B cell (primary cell): ENCODE data around the gene PTPN6. TPM values are rescaled to one million over a fixed set of nuclear protein-coding genes. Genes with fewer than 3 reads are reported as not detected.

Source experiments
- ATAC-seq: fragments of 200-7000 bp; cut with Tn5 transposase; one replicate; pipeline ENCODE4 v1.10.0; 2021; ENCODE audit warnings: low read depth, mild to moderate bottlenecking, moderate number of reproducible peaks, moderate library complexity
- CTCF ChIA-PET: fragments of 350-600 bp; sonication (Branson Sonifier 250); formaldehyde crosslinking; loops from one replicate; lab custom pipeline; 2021; ENCODE audit warnings: antibody characterized with exemption, inconsistent platforms; lab: Charles Lee
- POLR2A ChIA-PET: fragments of 350-600 bp; sonication (Branson Sonifier 250); formaldehyde crosslinking; loops from one replicate; lab custom pipeline; 2021; ENCODE audit warnings: antibody characterized with exemption; lab: Charles Lee
- DNase-seq: peaks from one replicate; pipeline ENCODE4 v3.0.0; 2013
- H2AFZ ChIP-seq: 2 replicates; pipeline ENCODE4 v1.6.1; 2012; ENCODE audit warnings: mild to moderate bottlenecking, low read depth, low read length; ENCODE audit not compliant: insufficient read depth, poor library complexity, severe bottlenecking
- H3K27ac ChIP-seq, 2 donors: 1 replicate in 1 of 2; 2 replicates in 1 of 2; pipeline ENCODE4 v1.5.1; 2012 to 2013; ENCODE audit warnings: low read length in 2 of 2, mild to moderate bottlenecking in 2 of 2, moderate library complexity in 1 of 2
- H3K27me3 ChIP-seq, 4 experiments: fragments of 200-600 bp in 1 of 4; sonication (generic) in 1 of 4; replicated peaks in 1 of 4; 1 replicate in 2 of 4; 2 replicates in 2 of 4; pipeline versions ENCODE4 v1.6.1 to v1.7.0; 2013 to 2016; ENCODE audit warnings: low read length in 3 of 4, mild to moderate bottlenecking in 2 of 4, mixed read lengths in 1 of 4, moderate library complexity in 1 of 4; ENCODE audit not compliant: insufficient read depth in 4 of 4, control insufficient read depth in 3 of 4; ENCODE audit errors: control extremely low read depth in 1 of 4
- H3K36me3 ChIP-seq, 2 experiments: replicated peaks in 1 of 2; 1 replicate in 1 of 2; 2 replicates in 1 of 2; pipeline versions ENCODE4 v1.6.1 to v1.7.1; 2013; ENCODE audit warnings: low read length in 1 of 2; ENCODE audit not compliant: insufficient read depth in 2 of 2, control insufficient read depth in 1 of 2; ENCODE audit errors: control extremely low read depth in 1 of 2, extremely low read depth in 1 of 2
- H3K4me1 ChIP-seq, 2 donors: fragments of 200-600 bp in 1 of 2; sonication (generic) in 1 of 2; 1 replicate in 1 of 2; 2 replicates in 1 of 2; pipeline versions ENCODE4 v1.5.1 to v1.6.1; 2013 to 2017; ENCODE audit warnings: low read length in 2 of 2; ENCODE audit not compliant: control insufficient read depth in 2 of 2, insufficient read depth in 2 of 2
- H3K4me2 ChIP-seq: replicated peaks from 2 replicates; pipeline ENCODE3; 2012; ENCODE audit warnings: mild to moderate bottlenecking, low read depth, low read length; ENCODE audit not compliant: poor library complexity, severe bottlenecking
- H3K4me3 ChIP-seq, 5 experiments: fragments of 200-600 bp in 1 of 5; sonication (generic) in 1 of 5; 1 replicate in 3 of 5; 2 replicates in 2 of 5; pipeline versions ENCODE4 v1.5.1 to v1.7.0; 2011 to 2016; ENCODE audit warnings: low read length in 4 of 5, mild to moderate bottlenecking in 4 of 5, low read depth in 2 of 5, control low read depth in 1 of 5, moderate library complexity in 1 of 5; ENCODE audit not compliant: insufficient read depth in 1 of 5; ENCODE audit errors: control extremely low read depth in 1 of 5, extremely low read depth in 1 of 5
- H3K79me2 ChIP-seq: fragments of 200-600 bp; sonication (generic); one replicate; pipeline ENCODE4 v1.6.0; 2016; ENCODE audit warnings: low read length; ENCODE audit not compliant: control insufficient read depth, insufficient read depth
- H3K9ac ChIP-seq: fragments of 200-600 bp; sonication (generic); 2 replicates; pipeline ENCODE4 v1.6.1; 2017; ENCODE audit warnings: mild to moderate bottlenecking, low read length, moderate library complexity
- H3K9me3 ChIP-seq, 3 donors: one replicate each; pipeline versions ENCODE4 v1.6.1 to v1.7.1; 2013; ENCODE audit warnings: low read length in 2 of 3; ENCODE audit not compliant: control insufficient read depth in 2 of 3, insufficient read depth in 1 of 3; ENCODE audit errors: control extremely low read depth in 1 of 3
- H4K20me1 ChIP-seq: 2 replicates; pipeline ENCODE4 v1.6.0; 2012; ENCODE audit warnings: mild to moderate bottlenecking, low read length; ENCODE audit not compliant: insufficient read depth, control insufficient read depth, poor library complexity, severe bottlenecking
- H3K27ac Mint-ChIP-seq: one replicate; pipeline ENCODE4 v1.8.0; 2021; ENCODE audit warnings: mixed read lengths
- H3K27me3 Mint-ChIP-seq: one replicate; pipeline ENCODE4 v1.8.0; 2021; ENCODE audit warnings: mixed read lengths
- H3K4me1 Mint-ChIP-seq: one replicate; pipeline ENCODE4 v1.8.0; 2021; ENCODE audit warnings: mixed read lengths
- H3K4me3 Mint-ChIP-seq: one replicate; pipeline ENCODE4 v1.8.0; 2021; ENCODE audit warnings: mixed read lengths
- H3K9me3 Mint-ChIP-seq: one replicate; pipeline ENCODE4 v1.8.0; 2022; ENCODE audit warnings: mixed read lengths; ENCODE audit not compliant: insufficient read depth
- CTCF ChIP-seq: fragments of 200-600 bp; IDR thresholded peaks from one replicate; pipeline ENCODE4 v1.8.0; 2022; ENCODE audit warnings: antibody characterized with exemption, mild to moderate bottlenecking
- EZH2 ChIP-seq: IDR thresholded peaks from 2 replicates; pipeline ENCODE4 v1.6.1; 2012; ENCODE audit warnings: borderline replicate concordance, low read depth, mild to moderate bottlenecking, moderate library complexity, low read length; ENCODE audit not compliant: insufficient read depth, poor library complexity, severe bottlenecking
- WGBS: methylation state at CpG from one replicate; pipeline ENCODE4 v1.1.5; 2013; ENCODE audit warnings: missing lambda C conversion rate; ENCODE audit not compliant: insufficient coverage; 5-methylcytosine and 5-hydroxymethylcytosine counted together
- intact Hi-C: fragments of 100-400 bp; cut with micrococcal nuclease; formaldehyde crosslinking; loops from one replicate; pipeline ENCODE4 v1.10.0; 2022
- polyA plus RNA-seq: library from polyadenylated mRNA; depleted of rRNA; stranded (reverse); fragments of >200 nt; gene quantifications from 2 replicates; pipeline ENCODE4 v1.2.3, GENCODE V29; 2012
- total RNA-seq, 2 donors: library from RNA; stranded (reverse); fragments of 120-200 nt in 1 of 2; gene quantifications; 1 replicate in 1 of 2; 2 replicates in 1 of 2; pipeline versions ENCODE4 v1.2.3 to v1.2.4, GENCODE V29; 2013 to 2022

Gene PTPN6
- total and polyA plus RNA-seq, 2 donors (not counting 1 experiment from before 2014, with no cell fraction given), result 312 to 874 TPM

DNA sequence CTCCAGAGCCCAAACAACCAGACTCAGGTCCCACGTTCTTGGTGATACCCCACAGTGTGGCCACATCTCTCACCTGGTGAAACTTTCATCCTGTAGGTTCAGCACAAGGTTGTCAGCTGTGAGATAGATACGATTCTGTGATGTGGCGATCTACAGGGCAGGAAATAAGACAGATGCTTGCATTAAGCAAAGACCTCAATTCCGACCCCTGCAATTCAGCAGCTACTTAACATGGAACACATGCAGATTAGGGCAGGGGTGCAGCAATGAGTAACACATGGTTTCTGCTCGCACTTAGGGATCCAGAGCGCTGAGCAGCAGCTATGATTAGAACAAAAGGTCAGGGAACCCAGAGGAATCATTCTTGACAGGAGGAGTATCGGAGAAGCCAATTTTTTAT is 15.2 kb downstream of the PTPN6 start:
- H3K4me1 Mint-ChIP-seq, result peaks cover 59% of the 10 kb centered on the region
- no peak for DNase-seq
- peaks cover 47 to 60% of the 10 kb centered on the region in 2 donors for H3K4me1 ChIP-seq

More for the DNA sequence above, 15.2 kb downstream of the PTPN6 start:
- H3K36me3 ChIP-seq, result peaks cover 0 to 49% of the 10 kb centered on the region in 2 experiments
- no peaks in the 10 kb centered on the region for H3K9me3 ChIP-seq
- CTCF ChIA-PET, result interaction anchor here (0.7 to 13.5 kb wide), 6 partner anchors 10 to 143 kb away, joined by 3 to 944 read pairs (median 60); partner anchors contain the start of genes C12orf57, C1RL, PTPN6 and RNU7-1
- no peak overlapping the region for H2AFZ ChIP-seq
- 91% methylated on average over 5 of the region's 7 CpGs for WGBS
- TF ChIP-seq CTCF (no peak), EZH2 (no peak)
- no peak overlapping the region for H3K27ac ChIP-seq
- no peak overlapping the region for H3K4me3 ChIP-seq
- H3K9me3 Mint-ChIP-seq, result no peaks in the 10 kb centered on the region
- ATAC-seq, result no peak
- H3K27me3 ChIP-seq, result no peaks in the 10 kb centered on the region
- peaks cover 14% of the 10 kb centered on the region for H4K20me1 ChIP-seq
- no peak overlapping the region for H3K4me3 Mint-ChIP-seq
- no peaks in the 10 kb centered on the region for H3K27me3 Mint-ChIP-seq
- H3K79me2 ChIP-seq, result peaks cover 39% of the 10 kb centered on the region
- no peak overlapping the region for H3K9ac ChIP-seq
- POLR2A ChIA-PET, result interaction anchor here (18.2 kb wide), 1 partner anchor 22 kb away, joined by 662 read pairs; the partner anchor contains the start of genes C12orf57, PTPN6 and RNU7-1
- no peak overlapping the region for H3K27ac Mint-ChIP-seq
- H3K4me2 ChIP-seq, result no peak overlapping the region
- intact Hi-C loops, result no loop called here
